HepG2 (cell line): ENCODE measurements around the gene MXRA7. TPM values are rescaled to one million over a fixed set of nuclear protein-coding genes. Genes with fewer than 3 reads are reported as not detected.

Experiments used
- AGO1 ChIP-seq: fragments of 200-400 bp; formaldehyde crosslinking; IDR thresholded peaks from 2 replicates; pipeline ENCODE4 v1.6.1; 2017; ENCODE audit warnings: mild to moderate bottlenecking, low read depth, low read length, moderate library complexity; ENCODE audit not compliant: poor library complexity, severe bottlenecking
- ATRX ChIP-seq: sonication (generic); formaldehyde crosslinking; IDR thresholded peaks from 2 replicates; pipeline ENCODE4 v1.4.0; 2020; ENCODE audit warnings: missing genetic modification reagents, borderline replicate concordance
- CTCF ChIP-seq: sonication (generic); formaldehyde crosslinking; IDR thresholded peaks from 2 replicates; pipeline ENCODE4 v1.5.0; 2020; ENCODE audit warnings: mild to moderate bottlenecking, missing genetic modification reagents, moderate library complexity
- FOXJ3 ChIP-seq: sonication (generic); formaldehyde crosslinking; IDR thresholded peaks from 2 replicates; pipeline ENCODE4 v1.4.0; 2020; ENCODE audit warnings: missing genetic modification reagents, mild to moderate bottlenecking, borderline replicate concordance
- GABPA ChIP-seq, 2 experiments: IDR thresholded peaks; 2 replicates each; pipeline ENCODE4 v1.6.1; 2011 to 2016; ENCODE audit warnings: low read depth in 2 of 2, low read length in 1 of 2, missing biosample characterization in 1 of 2, missing genetic modification characterization in 1 of 2
- HCFC1 ChIP-seq: fragments of 150-350 bp; IDR thresholded peaks from 2 replicates; pipeline ENCODE4 v1.6.1; 2014; ENCODE audit warnings: low read depth, low read length
- JDP2 ChIP-seq: sonication (generic); formaldehyde crosslinking; IDR thresholded peaks from 2 replicates; pipeline ENCODE4 v1.8.1; 2022; ENCODE audit warnings: missing genetic modification reagents, borderline replicate concordance
- PAWR ChIP-seq: sonication (generic); formaldehyde crosslinking; IDR thresholded peaks from 2 replicates; pipeline ENCODE4 v1.4.0; 2020; ENCODE audit warnings: missing genetic modification reagents, mild to moderate bottlenecking, borderline replicate concordance
- RORA ChIP-seq: sonication (generic); formaldehyde crosslinking; IDR thresholded peaks from 2 replicates; pipeline ENCODE4 v1.5.0; 2020; ENCODE audit warnings: mild to moderate bottlenecking, missing genetic modification reagents, moderate library complexity
- SOX6 ChIP-seq, 2 experiments: fragments of 450-650 bp in 1 of 2; sonication (generic) in 1 of 2; formaldehyde crosslinking in 1 of 2; IDR thresholded peaks; 2 replicates each; pipeline versions ENCODE4 v1.4.0 to v1.6.1; 2017 to 2020; ENCODE audit warnings: antibody characterized with exemption in 1 of 2, mild to moderate bottlenecking in 1 of 2, missing genetic modification reagents in 1 of 2
- ZFP36L2 ChIP-seq: sonication (generic); formaldehyde crosslinking; IDR thresholded peaks from 2 replicates; pipeline ENCODE4 v1.4.0; 2020; ENCODE audit warnings: missing genetic modification reagents
- ZFP41 ChIP-seq: sonication (generic); formaldehyde crosslinking; IDR thresholded peaks from 2 replicates; pipeline ENCODE4 v1.4.0; 2020; ENCODE audit warnings: mild to moderate bottlenecking, missing genetic modification reagents, borderline replicate concordance
- ZNF367 ChIP-seq: sonication (generic); formaldehyde crosslinking; IDR thresholded peaks from 2 replicates; pipeline ENCODE4 v1.4.0; 2020; ENCODE audit warnings: missing genetic modification reagents, borderline replicate concordance
- ZNF383 ChIP-seq: sonication (generic); formaldehyde crosslinking; IDR thresholded peaks from 2 replicates; pipeline ENCODE4 v1.4.0; 2020; ENCODE audit warnings: missing genetic modification reagents, mild to moderate bottlenecking, borderline replicate concordance
- ZSCAN25 ChIP-seq: sonication (generic); formaldehyde crosslinking; IDR thresholded peaks from 2 replicates; pipeline ENCODE4 v1.8.0; 2022; ENCODE audit warnings: mild to moderate bottlenecking, missing genetic modification reagents
- polyA plus RNA-seq, 8 experiments: library from polyadenylated mRNA; depleted of rRNA in 3 of 8; stranded (reverse) in 7 of 8; unstranded in 1 of 8; fragments of >200 nt; fragmentation: Illumina TruSeq in 4 of 8; extraction: Trizol in 4 of 8; gene quantifications; 2 replicates each; pipeline versions ENCODE4 v1.2.1 to v1.2.3, GENCODE V29; 2011 to 2016; ENCODE audit warnings: low read depth in 4 of 8, missing spikeins in 1 of 8, mixed read lengths in 1 of 8; ENCODE audit not compliant: insufficient read depth in 1 of 8
- total RNA-seq, 5 experiments: library from RNA; depleted of rRNA; stranded (reverse); fragments of >200 nt; fragmentation: Illumina TruSeq; extraction: Trizol; gene quantifications; 2 replicates each; pipeline ENCODE4 v1.2.3, GENCODE V29; 2016; ENCODE audit warnings: low read depth in 1 of 5
- TF ChIP-seq, protein P1 (sequence below): sonication (generic); formaldehyde crosslinking; IDR thresholded peaks from 2 replicates; pipeline ENCODE4 v1.9.0; 2021; ENCODE audit warnings: missing genetic modification reagents, borderline replicate concordance
- TF ChIP-seq, protein P2 (sequence below): sonication (generic); formaldehyde crosslinking; IDR thresholded peaks from 2 replicates; pipeline ENCODE4 v1.5.0; 2020; ENCODE audit warnings: mild to moderate bottlenecking, missing genetic modification reagents
- TF ChIP-seq, protein P3 (sequence below): sonication (generic); formaldehyde crosslinking; conservative IDR thresholded peaks from 2 replicates; pipeline ENCODE4 v1.8.1; 2023; ENCODE audit warnings: missing genetic modification reagents
- TF ChIP-seq, protein P4 (sequence below): sonication (generic); formaldehyde crosslinking; IDR thresholded peaks from 2 replicates; pipeline ENCODE4 v1.4.0; 2020; ENCODE audit warnings: missing genetic modification reagents

MXRA7 gene
- total and polyA plus RNA-seq, 2 of the 13 experiments (the other 11 are each of a cell fraction or from before 2014, with no cell fraction given) = 44.8 to 112 TPM

DNA sequence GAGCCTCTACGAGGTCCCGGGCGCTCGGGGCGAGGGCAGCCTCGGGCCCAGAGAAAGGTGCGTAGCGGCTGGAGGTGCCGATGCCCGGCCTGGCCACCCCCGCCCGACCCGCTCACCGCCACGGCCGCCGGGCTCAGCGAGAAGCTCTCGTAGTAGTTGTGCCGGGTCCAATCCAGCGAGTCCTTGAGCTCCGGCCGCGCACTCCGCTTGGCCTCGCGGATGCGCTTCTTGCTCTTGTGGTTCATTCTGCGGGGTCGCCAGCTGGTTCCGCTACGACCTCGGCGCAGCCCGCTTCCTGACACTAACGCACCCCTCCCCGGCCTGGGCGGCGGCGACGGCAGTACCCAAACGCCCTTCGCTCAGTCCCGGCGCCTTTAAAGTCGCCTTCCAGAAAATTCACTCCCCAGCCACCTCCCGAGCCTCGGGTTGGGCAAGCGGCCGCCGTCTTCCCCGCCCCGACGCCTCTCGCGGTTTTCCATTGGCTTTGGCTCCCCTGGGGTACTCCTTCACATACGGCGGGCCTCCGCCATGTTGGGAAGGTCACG, 15.5 kb upstream of the MXRA7 start, which contains the start of gene JMJD6 (continued):
- TF ChIP-seq, protein P1, sequence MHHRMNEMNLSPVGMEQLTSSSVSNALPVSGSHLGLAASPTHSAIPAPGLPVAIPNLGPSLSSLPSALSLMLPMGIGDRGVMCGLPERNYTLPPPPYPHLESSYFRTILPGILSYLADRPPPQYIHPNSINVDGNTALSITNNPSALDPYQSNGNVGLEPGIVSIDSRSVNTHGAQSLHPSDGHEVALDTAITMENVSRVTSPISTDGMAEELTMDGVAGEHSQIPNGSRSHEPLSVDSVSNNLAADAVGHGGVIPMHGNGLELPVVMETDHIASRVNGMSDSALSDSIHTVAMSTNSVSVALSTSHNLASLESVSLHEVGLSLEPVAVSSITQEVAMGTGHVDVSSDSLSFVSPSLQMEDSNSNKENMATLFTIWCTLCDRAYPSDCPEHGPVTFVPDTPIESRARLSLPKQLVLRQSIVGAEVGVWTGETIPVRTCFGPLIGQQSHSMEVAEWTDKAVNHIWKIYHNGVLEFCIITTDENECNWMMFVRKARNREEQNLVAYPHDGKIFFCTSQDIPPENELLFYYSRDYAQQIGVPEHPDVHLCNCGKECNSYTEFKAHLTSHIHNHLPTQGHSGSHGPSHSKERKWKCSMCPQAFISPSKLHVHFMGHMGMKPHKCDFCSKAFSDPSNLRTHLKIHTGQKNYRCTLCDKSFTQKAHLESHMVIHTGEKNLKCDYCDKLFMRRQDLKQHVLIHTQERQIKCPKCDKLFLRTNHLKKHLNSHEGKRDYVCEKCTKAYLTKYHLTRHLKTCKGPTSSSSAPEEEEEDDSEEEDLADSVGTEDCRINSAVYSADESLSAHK = no peak
- TF ChIP-seq ZFP36L2 (CRISPR knock-in tag) = peak; percentile 11; the same call in 1 of the 2 replicates
- TF ChIP-seq ZSCAN25 (CRISPR knock-in tag) = peak; percentile 96
- TF ChIP-seq FOXJ3 = no peak
- TF ChIP-seq, protein P2, sequence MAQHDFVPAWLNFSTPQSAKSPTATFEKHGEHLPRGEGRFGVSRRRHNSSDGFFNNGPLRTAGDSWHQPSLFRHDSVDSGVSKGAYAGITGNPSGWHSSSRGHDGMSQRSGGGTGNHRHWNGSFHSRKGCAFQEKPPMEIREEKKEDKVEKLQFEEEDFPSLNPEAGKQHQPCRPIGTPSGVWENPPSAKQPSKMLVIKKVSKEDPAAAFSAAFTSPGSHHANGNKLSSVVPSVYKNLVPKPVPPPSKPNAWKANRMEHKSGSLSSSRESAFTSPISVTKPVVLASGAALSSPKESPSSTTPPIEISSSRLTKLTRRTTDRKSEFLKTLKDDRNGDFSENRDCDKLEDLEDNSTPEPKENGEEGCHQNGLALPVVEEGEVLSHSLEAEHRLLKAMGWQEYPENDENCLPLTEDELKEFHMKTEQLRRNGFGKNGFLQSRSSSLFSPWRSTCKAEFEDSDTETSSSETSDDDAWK (CRISPR knock-in tag) = no peak
- TF ChIP-seq ZFP41 (CRISPR knock-in tag) = no peak
- no peak for TF ChIP-seq GABPA (IDR thresholded peaks at IDR 0.05; ENCODE audit: low read depth, low read length)
- TF ChIP-seq GABPA (CRISPR knock-in tag; IDR thresholded peaks at IDR 0.05; ENCODE audit: low read depth) = no peak; the same call in 1 of the 2 replicates
- TF ChIP-seq AGO1 = peak; percentile 69
- TF ChIP-seq CTCF (CRISPR knock-in tag) = no peak
- TF ChIP-seq, protein P3, sequence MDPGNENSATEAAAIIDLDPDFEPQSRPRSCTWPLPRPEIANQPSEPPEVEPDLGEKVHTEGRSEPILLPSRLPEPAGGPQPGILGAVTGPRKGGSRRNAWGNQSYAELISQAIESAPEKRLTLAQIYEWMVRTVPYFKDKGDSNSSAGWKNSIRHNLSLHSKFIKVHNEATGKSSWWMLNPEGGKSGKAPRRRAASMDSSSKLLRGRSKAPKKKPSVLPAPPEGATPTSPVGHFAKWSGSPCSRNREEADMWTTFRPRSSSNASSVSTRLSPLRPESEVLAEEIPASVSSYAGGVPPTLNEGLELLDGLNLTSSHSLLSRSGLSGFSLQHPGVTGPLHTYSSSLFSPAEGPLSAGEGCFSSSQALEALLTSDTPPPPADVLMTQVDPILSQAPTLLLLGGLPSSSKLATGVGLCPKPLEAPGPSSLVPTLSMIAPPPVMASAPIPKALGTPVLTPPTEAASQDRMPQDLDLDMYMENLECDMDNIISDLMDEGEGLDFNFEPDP (CRISPR knock-in tag) = no peak
- peak; percentile 7; the same call in 1 of the 2 replicates for TF ChIP-seq ZNF367 (CRISPR knock-in tag)
- no peak for TF ChIP-seq PAWR (CRISPR knock-in tag)
- TF ChIP-seq HCFC1 = peak; percentile 39
- TF ChIP-seq RORA (CRISPR knock-in tag) = 0 out of 2 replicates have a peak, but pooled peaks have one; percentile 53
- TF ChIP-seq ATRX (CRISPR knock-in tag) = peak; percentile 63; the same call in 1 of the 2 replicates
- TF ChIP-seq, protein P4, sequence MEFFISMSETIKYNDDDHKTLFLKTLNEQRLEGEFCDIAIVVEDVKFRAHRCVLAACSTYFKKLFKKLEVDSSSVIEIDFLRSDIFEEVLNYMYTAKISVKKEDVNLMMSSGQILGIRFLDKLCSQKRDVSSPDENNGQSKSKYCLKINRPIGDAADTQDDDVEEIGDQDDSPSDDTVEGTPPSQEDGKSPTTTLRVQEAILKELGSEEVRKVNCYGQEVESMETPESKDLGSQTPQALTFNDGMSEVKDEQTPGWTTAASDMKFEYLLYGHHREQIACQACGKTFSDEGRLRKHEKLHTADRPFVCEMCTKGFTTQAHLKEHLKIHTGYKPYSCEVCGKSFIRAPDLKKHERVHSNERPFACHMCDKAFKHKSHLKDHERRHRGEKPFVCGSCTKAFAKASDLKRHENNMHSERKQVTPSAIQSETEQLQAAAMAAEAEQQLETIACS (CRISPR knock-in tag) = peak; percentile 21; the same call in 1 of the 2 replicates
- no peak for TF ChIP-seq ZNF383 (CRISPR knock-in tag)
- no peak for TF ChIP-seq JDP2 (CRISPR knock-in tag)
- TF ChIP-seq SOX6 (IDR thresholded peaks at IDR 0.05) = no peak
- peak; percentile 41 for TF ChIP-seq SOX6 (CRISPR knock-in tag; IDR thresholded peaks at IDR 0.05)
